Panc1 (cell line): Measurements from ENCODE around the gene USP16.

Source experiments
- CTCF ChIP-seq: fragments of 450-650 bp; IDR thresholded peaks from 2 replicates; pipeline ENCODE4 v1.5.1; 2017; ENCODE audit warnings: mild to moderate bottlenecking
- POLR2AphosphoS5 ChIP-seq: IDR thresholded peaks from 2 replicates; pipeline ENCODE4 v1.6.1; 2012; ENCODE audit warnings: mild to moderate bottlenecking, low read depth, low read length, moderate library complexity
- REST ChIP-seq, 2 experiments: IDR thresholded peaks; 2 replicates each; pipeline ENCODE4 v1.6.1; 2011 to 2012; ENCODE audit warnings: low read depth in 2 of 2, control low read depth in 1 of 2, low read length in 1 of 2, mild to moderate bottlenecking in 1 of 2, moderate library complexity in 1 of 2; ENCODE audit not compliant: insufficient read depth in 1 of 2
- SIN3A ChIP-seq: IDR thresholded peaks from 2 replicates; pipeline ENCODE4 v1.6.1; 2012; ENCODE audit warnings: low read depth, mild to moderate bottlenecking, low read length, moderate library complexity, borderline replicate concordance; ENCODE audit not compliant: insufficient read depth
- TCF7L2 ChIP-seq: IDR thresholded peaks from 2 replicates; pipeline ENCODE4 v1.6.1; 2011; ENCODE audit warnings: mild to moderate bottlenecking, low read depth, low read length, inconsistent platforms

GRCh38 chr21:29078869-29079767 lies 54.6 kb downstream of the USP16 start:
- TF ChIP-seq CTCF = no peak
- TF ChIP-seq SIN3A = no peak
- no peak for TF ChIP-seq POLR2AphosphoS5
- no peak for TF ChIP-seq TCF7L2
- TF ChIP-seq REST (IDR thresholded peaks at IDR 0.05; ENCODE audit: insufficient read depth in 1 of 2, low read depth in 2 of 2, low read length in 1 of 2) = no peak
